ENCODE data around the gene IRF2. TPM values are rescaled to one million over a fixed set of nuclear protein-coding genes. Genes with fewer than 3 reads are reported as not detected.

IRF2 gene
- total and polyA plus RNA-seq, 2 of the 8 experiments (the other 6 are each of a cell fraction or from before 2014, with no cell fraction given): 13.8 to 17.0 TPM

DNA sequence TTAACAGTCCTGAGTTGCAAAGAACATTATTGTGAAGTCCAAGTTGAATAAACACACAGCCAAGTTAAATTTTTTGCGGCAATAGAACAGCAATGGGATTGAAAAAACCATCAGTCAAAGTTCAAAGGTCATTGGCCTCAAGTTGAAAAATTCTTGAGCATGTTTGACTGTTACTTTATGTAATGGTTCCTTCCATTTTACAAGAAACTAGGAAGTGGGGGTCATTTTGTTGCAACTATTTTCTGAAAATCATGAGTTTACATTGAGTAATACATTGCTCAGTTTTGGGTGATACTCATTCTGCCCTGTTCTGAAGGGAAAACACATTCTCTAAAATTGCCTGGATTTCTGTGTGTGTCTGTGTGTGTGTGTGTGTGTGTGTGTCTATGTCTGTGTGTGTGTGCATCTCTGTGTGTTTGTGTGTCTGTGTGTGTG, 5.2 kb upstream of the IRF2 start:
- H3K9ac ChIP-seq (replicated peaks in 1 of 4; ENCODE audit: extremely low read depth in 1 of 4, low read depth in 3 of 4, low read length in 3 of 4): no peak overlapping the region
- ChIA-PET POLR2A (ENCODE audit: partially characterized antibody) (no interaction called here), CTCF (ENCODE audit: partially characterized antibody) (no interaction called here)
- H3K27me3 ChIP-seq (replicated peaks in 1 of 4; ENCODE audit: control insufficient read depth in 3 of 4, extremely low read depth in 1 of 4, insufficient read depth in 3 of 4, low read length in 3 of 4): no peaks in the 10 kb centered on the region
- H4K5ac ChIP-seq (ENCODE audit: insufficient read length, low read depth, low read length): no peak overlapping the region
- 94% methylated on average over 1 of the region's 1 CpG; no CpG with 5 or more reads in 1 of the 2 experiments for WGBS, 2 experiments (ENCODE audit: extremely low coverage in 1 of 2, insufficient coverage in 1 of 2, insufficient read length in 1 of 2, insufficient replicate concordance in 2 of 2, low coverage in 1 of 2, low lambda C conversion rate in 2 of 2, missing lambda C conversion rate in 1 of 2)
- H2AK5ac ChIP-seq (ENCODE audit: low read depth, low read length): no peak overlapping the region
- no peak overlapping the region for H3K4ac ChIP-seq (replicated peaks; ENCODE audit: insufficient read length, low read depth, low read length)
- no peak overlapping the region for H2BK15ac ChIP-seq (ENCODE audit: low read length)
- peaks cover 0 to 7% of the 10 kb centered on the region in 2 experiments; a peak in 1 of 4 replicates for H3K79me2 ChIP-seq (ENCODE audit: control insufficient read depth in 1 of 2, insufficient read depth in 2 of 2, low read length in 2 of 2)
- H2BK120ac ChIP-seq (replicated peaks; ENCODE audit: low read depth, low read length): no peak overlapping the region
- H3K4me1 ChIP-seq (replicated peaks in 1 of 4; ENCODE audit: control insufficient read depth in 3 of 4, insufficient read depth in 4 of 4, low read length in 3 of 4): peaks cover 0 to 8% (median 3%) of the 10 kb centered on the region in 4 experiments; a peak in 4 of 7 replicates
- FAIRE-seq: no peak
- H2BK12ac ChIP-seq (ENCODE audit: low read depth, low read length): no peak overlapping the region
- H3K23me2 ChIP-seq (ENCODE audit: low read depth, low read length): peaks cover 8% of the 10 kb centered on the region; the same call in 1 of the 2 replicates
- no peaks in the 10 kb centered on the region for H3K79me1 ChIP-seq (ENCODE audit: low read depth, low read length)
- H3K18ac ChIP-seq (ENCODE audit: extremely low read depth, low read length): no peak overlapping the region
- TF ChIP-seq ASH2L (IDR thresholded peaks at IDR 0.05; ENCODE audit: low read length) (no peak), TCF12 (IDR thresholded peaks at IDR 0.05; ENCODE audit: low read depth, low read length) (no peak), SP4 (IDR thresholded peaks at IDR 0.05; ENCODE audit: low read length) (no peak), YY1 (IDR thresholded peaks at IDR 0.05; ENCODE audit: low read depth, low read length) (no peak), EGR1 (IDR thresholded peaks at IDR 0.05; ENCODE audit: borderline replicate concordance, low read depth, low read length) (no peak), JUN (IDR thresholded peaks at IDR 0.05; ENCODE audit: low read depth, low read length) (no peak), KDM4A (IDR thresholded peaks at IDR 0.05; ENCODE audit: low read depth, low read length, severe bottlenecking) (no peak), RNF2 (IDR thresholded peaks at IDR 0.05; ENCODE audit: borderline replicate concordance, low read depth, low read length, missing control alignments, poor library complexity, severe bottlenecking) (no peak), CBX5 (IDR thresholded peaks at IDR 0.05; ENCODE audit: low read depth, low read length) (no peak), CHD1 (IDR thresholded peaks at IDR 0.05; ENCODE audit: low read depth, low read length) (no peak)
- TF ChIP-seq, protein P1, sequence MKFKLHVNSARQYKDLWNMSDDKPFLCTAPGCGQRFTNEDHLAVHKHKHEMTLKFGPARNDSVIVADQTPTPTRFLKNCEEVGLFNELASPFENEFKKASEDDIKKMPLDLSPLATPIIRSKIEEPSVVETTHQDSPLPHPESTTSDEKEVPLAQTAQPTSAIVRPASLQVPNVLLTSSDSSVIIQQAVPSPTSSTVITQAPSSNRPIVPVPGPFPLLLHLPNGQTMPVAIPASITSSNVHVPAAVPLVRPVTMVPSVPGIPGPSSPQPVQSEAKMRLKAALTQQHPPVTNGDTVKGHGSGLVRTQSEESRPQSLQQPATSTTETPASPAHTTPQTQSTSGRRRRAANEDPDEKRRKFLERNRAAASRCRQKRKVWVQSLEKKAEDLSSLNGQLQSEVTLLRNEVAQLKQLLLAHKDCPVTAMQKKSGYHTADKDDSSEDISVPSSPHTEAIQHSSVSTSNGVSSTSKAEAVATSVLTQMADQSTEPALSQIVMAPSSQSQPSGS (IDR thresholded peaks at IDR 0.05; ENCODE audit: low read length): no peak
- no peak overlapping the region for H4K8ac ChIP-seq (ENCODE audit: extremely low read depth, insufficient read depth, low read length)
- no peaks in the 10 kb centered on the region for H3K36me3 ChIP-seq (ENCODE audit: control insufficient read depth in 2 of 4, insufficient read depth in 4 of 4, low read length in 3 of 4)
- H3K56ac ChIP-seq (replicated peaks; ENCODE audit: insufficient read length, low read depth, low read length): no peak overlapping the region
- H2BK20ac ChIP-seq (ENCODE audit: low read length): no peak overlapping the region
- H3K23ac ChIP-seq (ENCODE audit: insufficient read length): no peak overlapping the region
- H4K91ac ChIP-seq (replicated peaks; ENCODE audit: insufficient read length, low read length): no peak overlapping the region
- peaks cover 0 to 2% of the 10 kb centered on the region in 2 experiments for H4K20me1 ChIP-seq (replicated peaks in 1 of 2; ENCODE audit: control insufficient read depth in 1 of 2, insufficient read depth in 2 of 2, low read length in 2 of 2)
- no peak overlapping the region for H2BK5ac ChIP-seq (ENCODE audit: low read depth, low read length)
- H3K9me3 ChIP-seq (ENCODE audit: insufficient read depth in 2 of 2, low read depth in 1 of 2, low read length in 1 of 2): peaks cover 8 to 9% of the 10 kb centered on the region in 2 experiments; a peak in 3 of 4 replicates
- H3K14ac ChIP-seq (ENCODE audit: insufficient read length): no peak overlapping the region
- no peak for DNase-seq (ENCODE audit: low read depth in 1 of 2, low spot score in 2 of 2)
- no peak overlapping the region for H2AFZ ChIP-seq (ENCODE audit: low read length)
- H3K4me3 ChIP-seq (ENCODE audit: extremely low read depth in 1 of 4, insufficient read depth in 2 of 4, low read depth in 3 of 4, low read length in 4 of 4): no peak overlapping the region
- no peak overlapping the region for H3K4me2 ChIP-seq (ENCODE audit: insufficient read depth in 1 of 2, low read depth in 2 of 2, low read length in 2 of 2)
- no peak overlapping the region for H3K27ac ChIP-seq (ENCODE audit: low read depth, low read length)
